ENCODE results near the gene CEP41. TPM values are rescaled to one million over a fixed set of nuclear protein-coding genes. Genes with fewer than 3 reads are reported as not detected.

Gene CEP41
- total and polyA plus RNA-seq, 4 donors: 2.3 to 3.5 (median 2.8) TPM

GRCh38 chr7:130352194-130353074, 88.4 kb downstream of the CEP41 start:
- DNase-seq (ENCODE audit: low spot score): no peak
- no peak overlapping the region for H3K9ac ChIP-seq (ENCODE audit: low read depth in 1 of 2, low read length in 2 of 2)
- H3K9me3 ChIP-seq (ENCODE audit: control insufficient read depth in 4 of 4, low read length in 3 of 4): no peaks in the 10 kb centered on the region
- peaks cover 0 to 3% (median 0%) of the 10 kb centered on the region in 4 donors for H3K27me3 ChIP-seq (ENCODE audit: control insufficient read depth in 4 of 4, insufficient read depth in 4 of 4, low read length in 3 of 4)
- 71% methylated on average over 20 of the region's 20 CpGs for WGBS
- H3K4me3 ChIP-seq (ENCODE audit: low read depth in 1 of 3, low read length in 3 of 3): no peak overlapping the region
- no peaks in the 10 kb centered on the region for H3K4me1 ChIP-seq (ENCODE audit: control insufficient read depth in 4 of 4, insufficient read depth in 4 of 4, low read length in 3 of 4)
- no peaks in the 10 kb centered on the region for H3K36me3 ChIP-seq (ENCODE audit: control insufficient read depth in 4 of 4, insufficient read depth in 3 of 4, low read depth in 1 of 4, low read length in 3 of 4)
- TF ChIP-seq CTCF (IDR thresholded peaks at IDR 0.05; ENCODE audit: low read depth, low read length, missing input control) (no peak), JUND (IDR thresholded peaks at IDR 0.05) (peak; percentile 79 to 87), ATF3 (IDR thresholded peaks at IDR 0.05) (no peak), RAD21 (IDR thresholded peaks at IDR 0.05) (no peak)
- H3K27ac ChIP-seq (ENCODE audit: low read depth in 1 of 2, low read length in 2 of 2): peak overlapping the region in 1 of 2 donors; percentile 42

GRCh38 chr7:130351791-130352090, 89.1 kb downstream of the CEP41 start:
- H3K4me1 ChIP-seq (ENCODE audit: control insufficient read depth in 4 of 4, insufficient read depth in 4 of 4, low read length in 3 of 4): no peaks in the 10 kb centered on the region
- WGBS: 72% methylated on average over 6 of the region's 6 CpGs

More at GRCh38 chr7:130351791-130352090, 89.1 kb downstream of the CEP41 start:
- peaks cover 0 to 3% (median 0%) of the 10 kb centered on the region in 4 donors for H3K27me3 ChIP-seq (ENCODE audit: control insufficient read depth in 4 of 4, insufficient read depth in 4 of 4, low read length in 3 of 4)
- H3K27ac ChIP-seq (ENCODE audit: low read depth in 1 of 2, low read length in 2 of 2): peak overlapping the region in 1 of 2 donors; percentile 31
- H3K9ac ChIP-seq (ENCODE audit: low read depth in 1 of 2, low read length in 2 of 2): no peak overlapping the region
- no peaks in the 10 kb centered on the region for H3K36me3 ChIP-seq (ENCODE audit: control insufficient read depth in 4 of 4, insufficient read depth in 3 of 4, low read depth in 1 of 4, low read length in 3 of 4)
- no peaks in the 10 kb centered on the region for H3K9me3 ChIP-seq (ENCODE audit: control insufficient read depth in 4 of 4, low read length in 3 of 4)
- no peak for DNase-seq (ENCODE audit: low spot score)
- no peak overlapping the region for H3K4me3 ChIP-seq (ENCODE audit: low read depth in 1 of 3, low read length in 3 of 3)
- no peak for TF ChIP-seq EGR1 (IDR thresholded peaks at IDR 0.05; ENCODE audit: low read depth in 2 of 2)
- TF ChIP-seq REST (IDR thresholded peaks at IDR 0.05): no peak
- no peak for TF ChIP-seq GABPA (IDR thresholded peaks at IDR 0.05 in 1 of 2, conservative IDR thresholded peaks at IDR 0.05 in 1 of 2)
- TF ChIP-seq HNF4G (IDR thresholded peaks at IDR 0.05): no peak
- no peak for TF ChIP-seq RAD21 (IDR thresholded peaks at IDR 0.05)
- no peak for TF ChIP-seq FOXA2 (IDR thresholded peaks at IDR 0.05)
- no peak for TF ChIP-seq FOXA1 (IDR thresholded peaks at IDR 0.05)
- TF ChIP-seq MAX (IDR thresholded peaks at IDR 0.05): no peak
- TF ChIP-seq JUND (IDR thresholded peaks at IDR 0.05): no peak
- TF ChIP-seq ZBTB33 (IDR thresholded peaks at IDR 0.05): no peak
- TF ChIP-seq YY1 (IDR thresholded peaks at IDR 0.05): no peak
- TF ChIP-seq ATF3 (IDR thresholded peaks at IDR 0.05): no peak
- TF ChIP-seq RXRA (IDR thresholded peaks at IDR 0.05): no peak
- no peak for TF ChIP-seq HNF4A (conservative IDR thresholded peaks at IDR 0.05)
- TF ChIP-seq NR2F2 (IDR thresholded peaks at IDR 0.05): no peak
- TF ChIP-seq SP1 (IDR thresholded peaks at IDR 0.05): no peak
- TF ChIP-seq CTCF (IDR thresholded peaks at IDR 0.05; ENCODE audit: low read depth, low read length, missing input control): no peak
- TF ChIP-seq TAF1 (conservative IDR thresholded peaks at IDR 0.05): no peak
